SK-N-MC (cell line): ENCODE results near the gene FERD3L.

Source experiments
- EZH2 ChIP-seq: fragments of 200-600 bp; sonication (generic); IDR thresholded peaks from one replicate; pipeline ENCODE4 v1.6.1; 2017; ENCODE audit warnings: antibody characterized with exemption
- POLR2AphosphoS5 ChIP-seq: IDR thresholded peaks from 2 replicates; pipeline ENCODE4 v1.6.1; 2012; ENCODE audit warnings: mild to moderate bottlenecking, low read depth, low read length, borderline replicate concordance

- TF ChIP-seq POLR2AphosphoS5 (no peak; the same call in 1 of the 2 replicates), EZH2 (no peak)
Observed at GRCh38 chr7:19110776-19111175, 34.4 kb downstream of the FERD3L start.
